Mesodermal cell (in vitro differentiated cells): ENCODE data around the gene XIRP1.

Source experiments
- H3K27ac ChIP-seq: 2 replicates; pipeline ENCODE4 v1.7.0; 2013; ENCODE audit warnings: mild to moderate bottlenecking, low read depth, low read length, moderate library complexity; ENCODE audit not compliant: severe bottlenecking
- H3K36me3 ChIP-seq: 2 replicates; pipeline ENCODE4 v1.7.1; 2013; ENCODE audit warnings: mild to moderate bottlenecking, low read length, moderate library complexity; ENCODE audit not compliant: control insufficient read depth, insufficient read depth
- H3K4me1 ChIP-seq: one replicate; pipeline ENCODE4 v1.7.1; 2013; ENCODE audit warnings: mild to moderate bottlenecking, low read length; ENCODE audit not compliant: insufficient read depth, control insufficient read depth, poor library complexity, severe bottlenecking
- H3K4me3 ChIP-seq: 2 replicates; pipeline ENCODE4 v1.7.0; 2013; ENCODE audit warnings: low read length, control low read depth, mild to moderate bottlenecking; ENCODE audit not compliant: insufficient read depth, poor library complexity, severe bottlenecking; ENCODE audit errors: extremely low read depth
- H3K9me3 ChIP-seq: 2 replicates; pipeline ENCODE4 v1.7.1; 2013; ENCODE audit warnings: mild to moderate bottlenecking, low read length, moderate library complexity; ENCODE audit not compliant: control insufficient read depth
- WGBS, 2 experiments: methylation state at CpG; one replicate each; pipeline ENCODE4 v1.1.5; 2013; ENCODE audit warnings: missing lambda C conversion rate in 2 of 2; ENCODE audit not compliant: insufficient coverage in 2 of 2; 5-methylcytosine and 5-hydroxymethylcytosine counted together

The XIRP1 gene

GRCh38 chr3:39133822-39134221 lies 58.6 kb downstream of the XIRP1 start:
- H3K4me3 ChIP-seq: no peak overlapping the region
- WGBS, 2 experiments: 73% methylated on average over 5 to 6 of the region's 6 CpGs

More at GRCh38 chr3:39133822-39134221, 58.6 kb downstream of the XIRP1 start:
- Histone ChIP-seq H3K9me3 (no peaks in the 10 kb centered on the region), H3K36me3 (peaks cover 6% of the 10 kb centered on the region), H3K27ac (no peak overlapping the region), H3K4me1 (no peaks in the 10 kb centered on the region)
